ENCODE results near the gene PTPRH. TPM values are rescaled to one million over a fixed set of nuclear protein-coding genes. Genes with fewer than 3 reads are reported as not detected.
A peak's percentile ranks its signal among the peaks of the same experiment; 100 is the strongest.

Gene PTPRH
- total RNA-seq, 5 donors from 2014 or later (not counting 1 experiment from before 2014, with no cell fraction given): 0.16 to 1.1 (median 0.51) TPM; not detected in 2

- ChIA-PET POLR2A (no interaction called here), CTCF (interaction anchor here in 1 of 2 donors (0.6 kb wide), 1 partner anchor 110 kb away, joined by 4 read pairs; no protein-coding TSS in a partner anchor)
- H3K9me3 Mint-ChIP-seq: no peaks in the 10 kb centered on the region
- H3K36me3 ChIP-seq (ENCODE audit: control insufficient read depth in 2 of 2, extremely low read depth in 1 of 2, insufficient read depth in 1 of 2, low read length in 1 of 2): no peaks in the 10 kb centered on the region
- peak in 22 of 35 experiments; percentile 17 to 74 (median 38) for DNase-seq
- no peaks in the 10 kb centered on the region for H3K36me3 Mint-ChIP-seq
- no peak overlapping the region for H3K27ac Mint-ChIP-seq
- ATAC-seq (replicated peaks in 1 of 4): peak; percentile 72 to 75 (median 72)
- 5% methylated on average over 31 of the region's 34 CpGs for WGBS (ENCODE audit: insufficient coverage)
- H3K4me1 ChIP-seq (ENCODE audit: control insufficient read depth in 1 of 2, extremely low read depth in 1 of 2, insufficient read depth in 2 of 2, low read length in 2 of 2): peaks cover 0 to 24% of the 10 kb centered on the region in 2 experiments
- peak overlapping the region in 1 of 2 donors; percentile 32 for H3K4me3 ChIP-seq (ENCODE audit: control insufficient read depth in 1 of 2, extremely low read depth in 1 of 2, low read length in 1 of 2)
- H3K27me3 Mint-ChIP-seq: peaks cover 44 to 72% of the 10 kb centered on the region in 2 donors
- no peaks in the 10 kb centered on the region for H3K9me3 ChIP-seq
- H3K27ac ChIP-seq (ENCODE audit: low read length): no peak overlapping the region
- peaks cover 13 to 14% (median 14%) of the 10 kb centered on the region in 3 donors for H3K4me1 Mint-ChIP-seq
- peaks cover 15 to 91% of the 10 kb centered on the region in 2 experiments for H3K27me3 ChIP-seq (replicated peaks in 1 of 2; ENCODE audit: control insufficient read depth in 2 of 2, extremely low read depth in 1 of 2, insufficient read depth in 2 of 2, low read length in 1 of 2)
- H3K4me3 Mint-ChIP-seq: peak overlapping the region in 2 of 3 donors; percentile 54 to 80
Measured at GRCh38 chr19:55165952-55166529, 43.3 kb downstream of the PTPRH start.

DNA sequence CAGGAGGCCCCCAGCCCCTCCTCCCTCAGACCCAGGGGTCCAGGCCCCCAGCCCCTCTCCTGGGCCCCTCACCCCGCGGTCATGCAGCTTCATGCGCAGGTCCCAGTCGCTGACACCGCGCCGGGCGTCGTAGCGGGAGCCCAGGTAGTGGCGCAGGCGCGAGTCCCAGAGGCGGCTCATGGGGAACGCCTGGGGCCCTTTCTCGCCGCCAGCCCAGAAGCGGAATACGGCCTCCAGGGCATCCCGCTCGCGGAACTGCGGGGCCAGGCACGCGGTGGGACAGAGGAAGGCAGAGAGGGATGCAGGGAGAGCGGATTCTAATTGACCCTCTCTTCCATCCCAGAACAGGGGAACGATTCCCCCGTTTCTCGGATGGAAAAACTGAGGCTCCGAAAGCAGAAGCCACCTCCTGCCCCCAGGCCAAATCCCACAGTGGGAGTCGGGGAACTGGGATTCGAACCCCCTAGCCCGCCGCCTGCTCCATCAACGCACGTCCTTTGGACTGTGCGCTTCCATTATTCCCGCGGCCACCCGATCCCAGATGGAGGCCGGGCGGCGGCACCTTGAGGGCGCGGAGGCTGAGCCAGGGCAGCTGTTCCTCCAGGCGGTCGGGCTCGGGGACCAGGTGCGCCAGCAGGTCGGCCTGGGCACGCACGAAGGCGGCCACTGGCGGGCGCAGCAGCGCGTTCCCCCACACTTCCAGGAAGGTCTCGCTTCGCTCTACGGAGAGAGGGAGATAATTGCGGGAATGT, 47.6 kb downstream of the PTPRH start:
- Histone ChIP-seq H3K9me3 (no peaks in the 10 kb centered on the region), H3K36me3 (ENCODE audit: control insufficient read depth in 2 of 2, extremely low read depth in 1 of 2, insufficient read depth in 1 of 2, low read length in 1 of 2) (no peaks in the 10 kb centered on the region), H3K4me3 (ENCODE audit: control insufficient read depth in 1 of 2, extremely low read depth in 1 of 2, low read length in 1 of 2) (no peak overlapping the region), H3K4me1 (ENCODE audit: control insufficient read depth in 1 of 2, extremely low read depth in 1 of 2, insufficient read depth in 2 of 2, low read length in 2 of 2) (peaks cover 0 to 26% of the 10 kb centered on the region in 2 experiments), H3K27me3 (replicated peaks in 1 of 2; ENCODE audit: control insufficient read depth in 2 of 2, extremely low read depth in 1 of 2, insufficient read depth in 2 of 2, low read length in 1 of 2) (peaks cover 8 to 93% of the 10 kb centered on the region in 2 experiments), H3K27ac (ENCODE audit: low read length) (no peak overlapping the region)
- no peaks in the 10 kb centered on the region for H3K9me3 Mint-ChIP-seq
- CTCF ChIA-PET: no interaction called here
- ATAC-seq (replicated peaks in 1 of 4) (no peak), DNase-seq (no peak)
- no peaks in the 10 kb centered on the region for H3K36me3 Mint-ChIP-seq
- H3K27me3 Mint-ChIP-seq: peaks cover 36 to 69% of the 10 kb centered on the region in 2 donors
- WGBS (ENCODE audit: insufficient coverage): 37% methylated on average over 31 of the region's 61 CpGs
- no peak overlapping the region for H3K27ac Mint-ChIP-seq
- POLR2A ChIA-PET: no interaction called here
- H3K4me1 Mint-ChIP-seq: peaks cover 10 to 14% (median 12%) of the 10 kb centered on the region in 3 donors
- H3K4me3 Mint-ChIP-seq: no peak overlapping the region

DNA sequence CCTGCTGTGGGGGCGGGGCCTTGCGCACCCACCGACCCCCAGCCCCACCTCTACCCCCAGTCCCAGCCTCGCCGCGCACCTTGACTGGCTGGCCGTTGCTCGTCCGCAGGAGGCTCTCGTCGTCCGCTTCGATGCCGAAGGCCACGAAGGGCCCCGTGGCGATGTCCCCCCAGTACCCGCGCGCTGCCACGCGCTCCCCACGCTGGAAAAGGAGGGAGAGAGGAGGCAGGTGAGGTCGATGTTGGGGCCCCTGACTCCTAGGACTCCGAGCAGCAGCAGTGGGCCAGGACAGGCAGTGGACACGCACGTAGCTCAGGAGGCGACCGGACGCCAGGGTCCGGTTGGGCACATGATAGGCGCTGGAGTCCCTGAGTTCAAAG, 48.3 kb downstream of the PTPRH start:
- Mint-ChIP-seq H3K27ac (no peak overlapping the region), H3K4me1 (peaks cover 6 to 10% (median 9%) of the 10 kb centered on the region in 3 donors), H3K9me3 (no peaks in the 10 kb centered on the region), H3K4me3 (peak overlapping the region in 1 of 3 donors; percentile 33), H3K27me3 (peaks cover 31 to 69% of the 10 kb centered on the region in 2 donors), H3K36me3 (no peaks in the 10 kb centered on the region)
- no peak overlapping the region for H3K27ac ChIP-seq (ENCODE audit: low read length)
- ATAC-seq (replicated peaks in 1 of 4) (no peak), DNase-seq (no peak)
- ChIA-PET CTCF (interaction anchor here in 1 of 2 donors (0.7 kb wide), 1 partner anchor 14 kb away, joined by 3 read pairs; no protein-coding TSS in a partner anchor), POLR2A (no interaction called here)
- 49% methylated on average over 27 of the region's 32 CpGs for WGBS (ENCODE audit: insufficient coverage)
- H3K27me3 ChIP-seq (replicated peaks in 1 of 2; ENCODE audit: control insufficient read depth in 2 of 2, extremely low read depth in 1 of 2, insufficient read depth in 2 of 2, low read length in 1 of 2): peaks cover 8 to 93% of the 10 kb centered on the region in 2 experiments
- H3K9me3 ChIP-seq: no peaks in the 10 kb centered on the region
- H3K4me3 ChIP-seq (ENCODE audit: control insufficient read depth in 1 of 2, extremely low read depth in 1 of 2, low read length in 1 of 2): no peak overlapping the region
- no peaks in the 10 kb centered on the region for H3K36me3 ChIP-seq (ENCODE audit: control insufficient read depth in 2 of 2, extremely low read depth in 1 of 2, insufficient read depth in 1 of 2, low read length in 1 of 2)
- peaks cover 0 to 26% of the 10 kb centered on the region in 2 experiments for H3K4me1 ChIP-seq (ENCODE audit: control insufficient read depth in 1 of 2, extremely low read depth in 1 of 2, insufficient read depth in 2 of 2, low read length in 2 of 2)

DNA sequence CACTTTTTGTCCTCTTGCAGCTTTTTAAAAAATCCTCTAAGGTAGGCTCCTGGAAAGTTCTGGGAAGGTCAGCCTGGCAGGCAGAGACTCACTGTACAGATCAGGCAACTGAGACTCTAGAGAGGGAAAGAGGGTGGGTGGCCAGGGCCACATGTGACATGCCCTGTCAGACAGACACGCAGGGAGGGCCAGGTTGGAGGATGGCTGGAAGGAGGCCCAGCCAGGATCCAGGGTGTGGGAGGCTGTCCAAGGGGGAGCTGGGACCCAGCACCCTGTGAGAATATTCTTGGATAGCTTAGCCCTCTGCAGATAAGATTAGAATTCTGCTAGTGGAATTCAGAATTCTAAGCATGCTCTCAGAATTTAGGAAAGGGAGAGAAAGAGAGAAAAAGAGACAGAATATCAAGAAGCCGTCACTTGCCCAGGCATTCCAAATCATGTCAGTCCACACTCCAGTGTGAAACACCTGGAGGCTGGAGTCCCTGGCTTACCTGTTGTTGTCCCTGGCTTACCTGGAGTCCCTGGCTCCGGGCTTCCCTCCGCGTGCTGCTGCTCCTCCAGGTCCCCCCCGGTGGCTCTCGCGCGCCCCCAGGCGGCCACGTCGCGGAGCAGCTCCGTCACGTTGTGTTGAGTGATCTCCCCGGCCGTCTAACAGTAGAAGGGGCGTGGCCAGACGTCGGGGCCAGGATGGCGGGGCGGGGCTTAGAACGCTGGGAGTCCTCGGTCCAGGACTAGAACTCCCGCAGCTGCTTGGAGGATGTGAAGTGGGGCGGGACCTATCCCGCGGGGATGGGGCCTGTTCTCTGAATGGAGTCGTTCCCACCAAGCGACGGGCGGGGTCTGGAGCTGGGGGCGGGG, 48.9 kb downstream of the PTPRH start:
- WGBS (ENCODE audit: insufficient coverage): 8% methylated on average over 24 of the region's 33 CpGs
- ChIA-PET POLR2A (no interaction called here), CTCF (interaction anchor here in 1 of 2 donors (0.6 to 0.7 kb wide), 4 partner anchors 15 to 713 kb away, joined by 3 read pairs; no protein-coding TSS in a partner anchor)
- no peak overlapping the region for H3K27ac Mint-ChIP-seq
- H3K4me3 Mint-ChIP-seq: peak overlapping the region in 1 of 3 donors; percentile 33
- peaks cover 4 to 91% of the 10 kb centered on the region in 2 experiments for H3K27me3 ChIP-seq (replicated peaks in 1 of 2; ENCODE audit: control insufficient read depth in 2 of 2, extremely low read depth in 1 of 2, insufficient read depth in 2 of 2, low read length in 1 of 2)
- ATAC-seq (replicated peaks in 1 of 4) (peak; percentile 86 to 95 (median 92)), DNase-seq (peak; percentile 57 to 92 (median 80))
- no peaks in the 10 kb centered on the region for H3K9me3 Mint-ChIP-seq
- no peak overlapping the region for H3K27ac ChIP-seq (ENCODE audit: low read length)
- H3K9me3 ChIP-seq: no peaks in the 10 kb centered on the region
- H3K27me3 Mint-ChIP-seq: peaks cover 27 to 64% of the 10 kb centered on the region in 2 donors
- H3K4me1 ChIP-seq (ENCODE audit: control insufficient read depth in 1 of 2, extremely low read depth in 1 of 2, insufficient read depth in 2 of 2, low read length in 2 of 2): peaks cover 0 to 24% of the 10 kb centered on the region in 2 experiments
- H3K4me3 ChIP-seq (ENCODE audit: control insufficient read depth in 1 of 2, extremely low read depth in 1 of 2, low read length in 1 of 2): no peak overlapping the region
- no peaks in the 10 kb centered on the region for H3K36me3 Mint-ChIP-seq
- no peaks in the 10 kb centered on the region for H3K36me3 ChIP-seq (ENCODE audit: control insufficient read depth in 2 of 2, extremely low read depth in 1 of 2, insufficient read depth in 1 of 2, low read length in 1 of 2)
- H3K4me1 Mint-ChIP-seq: peaks cover 6 to 9% (median 8%) of the 10 kb centered on the region in 3 donors

DNA sequence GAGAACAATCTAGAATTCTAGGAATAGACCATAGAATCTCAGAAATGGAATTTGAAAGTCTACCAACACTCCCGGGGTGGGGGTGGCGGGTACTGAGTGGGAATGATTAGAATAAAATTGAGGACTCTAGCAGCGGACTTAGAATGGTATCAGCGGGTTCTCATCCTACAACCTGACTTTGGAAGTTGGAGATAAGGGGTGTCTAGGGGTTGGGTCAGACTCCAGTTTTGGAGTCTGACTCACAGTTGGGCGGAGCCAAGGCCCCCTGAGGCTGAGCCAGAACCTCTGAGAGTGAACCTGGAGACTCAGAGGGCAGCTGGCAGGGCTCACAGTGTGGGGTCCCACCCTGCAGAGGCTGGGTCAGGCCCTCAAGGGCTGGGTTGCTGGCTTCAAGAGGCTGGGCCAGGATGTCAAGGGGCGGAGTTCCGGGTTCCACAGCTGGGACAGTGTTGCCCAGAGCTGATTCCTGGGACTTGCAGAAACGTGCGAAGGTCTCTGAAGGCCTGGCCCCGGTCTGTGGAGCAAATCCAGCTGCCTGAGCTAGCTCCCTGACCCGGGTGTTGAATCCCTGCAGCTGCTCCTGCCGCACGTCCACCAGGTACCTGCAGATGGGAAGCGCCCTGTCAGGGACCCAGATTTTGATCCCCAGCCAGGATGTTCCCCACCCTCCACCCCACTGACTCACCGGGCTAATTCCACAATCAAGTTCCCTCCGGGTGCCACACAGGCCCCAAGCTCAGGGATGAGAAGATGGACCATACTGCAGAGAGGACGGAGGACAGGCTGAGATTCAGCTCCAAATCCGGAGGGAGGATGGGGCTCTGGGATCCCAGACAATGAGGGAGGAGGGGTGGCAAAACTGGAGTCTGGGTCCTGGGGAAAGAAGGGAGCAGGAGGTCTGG, 50.2 kb downstream of the PTPRH start:
- H3K4me1 ChIP-seq (ENCODE audit: control insufficient read depth in 1 of 2, extremely low read depth in 1 of 2, insufficient read depth in 2 of 2, low read length in 2 of 2): peaks cover 0 to 24% of the 10 kb centered on the region in 2 experiments
- CTCF ChIA-PET: interaction anchor here in 1 of 2 donors (0.6 kb wide), 2 partner anchors 148 to 346 kb away, joined by 3 to 9 read pairs; no protein-coding TSS in a partner anchor
- 83% methylated on average over 13 of the region's 18 CpGs for WGBS (ENCODE audit: insufficient coverage)
- POLR2A ChIA-PET: no interaction called here
- no peak overlapping the region for H3K4me3 Mint-ChIP-seq
- peaks cover 0 to 5% (median 0%) of the 10 kb centered on the region in 3 donors for H3K9me3 Mint-ChIP-seq
- H3K4me3 ChIP-seq (ENCODE audit: control insufficient read depth in 1 of 2, extremely low read depth in 1 of 2, low read length in 1 of 2): no peak overlapping the region
- no peak for DNase-seq
- H3K27ac ChIP-seq (ENCODE audit: low read length): no peak overlapping the region
- peaks cover 4 to 88% of the 10 kb centered on the region in 2 experiments for H3K27me3 ChIP-seq (replicated peaks in 1 of 2; ENCODE audit: control insufficient read depth in 2 of 2, extremely low read depth in 1 of 2, insufficient read depth in 2 of 2, low read length in 1 of 2)
- no peaks in the 10 kb centered on the region for H3K36me3 ChIP-seq (ENCODE audit: control insufficient read depth in 2 of 2, extremely low read depth in 1 of 2, insufficient read depth in 1 of 2, low read length in 1 of 2)
- no peaks in the 10 kb centered on the region for H3K36me3 Mint-ChIP-seq
- H3K27ac Mint-ChIP-seq: no peak overlapping the region
- H3K27me3 Mint-ChIP-seq: peaks cover 22 to 63% of the 10 kb centered on the region in 2 donors
- peaks cover 12 to 15% (median 14%) of the 10 kb centered on the region in 3 donors for H3K4me1 Mint-ChIP-seq
- no peak for ATAC-seq (replicated peaks in 1 of 4)
- no peaks in the 10 kb centered on the region for H3K9me3 ChIP-seq

All from T-cell (primary cell).